GM23338 (cell line): ENCODE measurements around the gene CDYL2.

Experiments
- EZH2 ChIP-seq: fragments of 200-600 bp; sonication (generic); IDR thresholded peaks from one replicate; pipeline ENCODE4 v1.8.0; 2017; ENCODE audit warnings: antibody characterized with exemption, mild to moderate bottlenecking, low read depth; ENCODE audit not compliant: unreplicated experiment
- JUNB ChIP-seq: IDR thresholded peaks from one replicate; pipeline ENCODE4 v1.6.1; 2016; ENCODE audit warnings: antibody characterized with exemption; ENCODE audit not compliant: unreplicated experiment
- NANOG ChIP-seq: IDR thresholded peaks from 2 replicates; pipeline ENCODE4 v1.6.1; 2016; ENCODE audit warnings: antibody characterized with exemption, borderline replicate concordance
- POLR2AphosphoS5 ChIP-seq: IDR thresholded peaks from 2 replicates; pipeline ENCODE4 v1.6.1; 2016; ENCODE audit warnings: antibody characterized with exemption, low read depth
- TF ChIP-seq, protein P1 (sequence below), 2 experiments: fragments of 200-600 bp in 1 of 2; sonication (generic) in 1 of 2; conservative IDR thresholded peaks; 2 replicates each; pipeline versions ENCODE4 v1.5.1 to v1.6.1; 2016 to 2017; ENCODE audit warnings: antibody characterized with exemption in 2 of 2, low read depth in 2 of 2, mild to moderate bottlenecking in 2 of 2, moderate library complexity in 1 of 2
- TF ChIP-seq, protein P2 (sequence below): IDR thresholded peaks from 2 replicates; pipeline ENCODE4 v1.6.1; 2016; ENCODE audit warnings: antibody characterized with exemption

DNA sequence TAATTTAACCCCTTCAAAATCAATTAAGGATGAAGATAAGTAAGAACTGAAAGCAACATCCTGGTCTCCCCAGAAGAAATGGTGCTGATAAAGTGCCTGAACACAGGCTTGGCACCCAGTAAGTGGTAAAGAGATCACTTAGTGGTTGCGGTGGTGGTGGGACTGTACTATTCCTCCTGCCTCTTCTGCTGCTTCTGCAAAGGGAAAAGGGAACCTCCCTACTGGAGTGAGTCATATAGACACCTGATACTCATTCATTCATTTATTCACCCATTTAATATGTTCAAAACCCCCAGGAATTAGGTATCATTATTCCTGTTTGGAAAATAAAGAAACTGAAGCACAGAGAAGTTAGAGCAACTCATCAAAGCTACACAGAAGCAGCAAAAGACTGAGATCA is 60.6 kb downstream of the CDYL2 start:
- TF ChIP-seq, protein P1, sequence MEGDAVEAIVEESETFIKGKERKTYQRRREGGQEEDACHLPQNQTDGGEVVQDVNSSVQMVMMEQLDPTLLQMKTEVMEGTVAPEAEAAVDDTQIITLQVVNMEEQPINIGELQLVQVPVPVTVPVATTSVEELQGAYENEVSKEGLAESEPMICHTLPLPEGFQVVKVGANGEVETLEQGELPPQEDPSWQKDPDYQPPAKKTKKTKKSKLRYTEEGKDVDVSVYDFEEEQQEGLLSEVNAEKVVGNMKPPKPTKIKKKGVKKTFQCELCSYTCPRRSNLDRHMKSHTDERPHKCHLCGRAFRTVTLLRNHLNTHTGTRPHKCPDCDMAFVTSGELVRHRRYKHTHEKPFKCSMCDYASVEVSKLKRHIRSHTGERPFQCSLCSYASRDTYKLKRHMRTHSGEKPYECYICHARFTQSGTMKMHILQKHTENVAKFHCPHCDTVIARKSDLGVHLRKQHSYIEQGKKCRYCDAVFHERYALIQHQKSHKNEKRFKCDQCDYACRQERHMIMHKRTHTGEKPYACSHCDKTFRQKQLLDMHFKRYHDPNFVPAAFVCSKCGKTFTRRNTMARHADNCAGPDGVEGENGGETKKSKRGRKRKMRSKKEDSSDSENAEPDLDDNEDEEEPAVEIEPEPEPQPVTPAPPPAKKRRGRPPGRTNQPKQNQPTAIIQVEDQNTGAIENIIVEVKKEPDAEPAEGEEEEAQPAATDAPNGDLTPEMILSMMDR (conservative IDR thresholded peaks at IDR 0.05; ENCODE audit: low read depth in 2 of 2) = no peak
- TF ChIP-seq EZH2 (no peak), JUNB (no peak), POLR2AphosphoS5 (no peak), NANOG (no peak)
- TF ChIP-seq, protein P2, sequence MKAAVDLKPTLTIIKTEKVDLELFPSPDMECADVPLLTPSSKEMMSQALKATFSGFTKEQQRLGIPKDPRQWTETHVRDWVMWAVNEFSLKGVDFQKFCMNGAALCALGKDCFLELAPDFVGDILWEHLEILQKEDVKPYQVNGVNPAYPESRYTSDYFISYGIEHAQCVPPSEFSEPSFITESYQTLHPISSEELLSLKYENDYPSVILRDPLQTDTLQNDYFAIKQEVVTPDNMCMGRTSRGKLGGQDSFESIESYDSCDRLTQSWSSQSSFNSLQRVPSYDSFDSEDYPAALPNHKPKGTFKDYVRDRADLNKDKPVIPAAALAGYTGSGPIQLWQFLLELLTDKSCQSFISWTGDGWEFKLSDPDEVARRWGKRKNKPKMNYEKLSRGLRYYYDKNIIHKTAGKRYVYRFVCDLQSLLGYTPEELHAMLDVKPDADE = no peak
